ENCODE measurements around the gene PPOX.
A peak's percentile ranks its signal among the peaks of the same experiment; 100 is the strongest.

The PPOX gene

GRCh38 chr1:161195171-161195570 lies 28.9 kb downstream of the PPOX start:
- Histone ChIP-seq H3F3A (ENCODE audit: control insufficient read depth, insufficient read depth) (0 out of 2 replicates have a peak, but pooled peaks cover 3% of the 10 kb centered on the region), H3K4me2 (ENCODE audit: low read length) (peak overlapping the region; percentile 51), H3K36me3 (ENCODE audit: control insufficient read depth, low read length) (no peaks in the 10 kb centered on the region), H3K27me3 (ENCODE audit: control insufficient read depth, low read length) (no peaks in the 10 kb centered on the region), H3K9me3 (ENCODE audit: control insufficient read depth, insufficient read depth, low read length) (no peaks in the 10 kb centered on the region), H3K79me2 (ENCODE audit: control insufficient read depth, low read length) (no peaks in the 10 kb centered on the region), H3K9me2 (replicated peaks; ENCODE audit: control insufficient read depth, low read length) (no peaks in the 10 kb centered on the region), H3K4me3 (ENCODE audit: low read length) (peak overlapping the region; percentile 31), H3K27ac (ENCODE audit: low read depth, low read length) (peak overlapping the region; percentile 34), H3K4me1 (ENCODE audit: control insufficient read depth, low read length) (peaks cover 30% of the 10 kb centered on the region), H4K20me1 (ENCODE audit: control insufficient read depth, insufficient read depth, low read depth, low read length) (no peaks in the 10 kb centered on the region)
- TF ChIP-seq CTCF (IDR thresholded peaks at IDR 0.05; ENCODE audit: low read depth, low read length, poor library complexity, severe bottlenecking), result no peak

GRCh38 chr1:161196111-161196510 lies 29.9 kb downstream of the PPOX start:
- Histone ChIP-seq H3F3A (ENCODE audit: control insufficient read depth, insufficient read depth) (0 out of 2 replicates have a peak, but pooled peaks cover 3% of the 10 kb centered on the region), H3K36me3 (ENCODE audit: control insufficient read depth, low read length) (no peaks in the 10 kb centered on the region), H3K79me2 (ENCODE audit: control insufficient read depth, low read length) (no peaks in the 10 kb centered on the region), H3K27ac (ENCODE audit: low read depth, low read length) (no peak overlapping the region), H3K9me2 (replicated peaks; ENCODE audit: control insufficient read depth, low read length) (no peaks in the 10 kb centered on the region), H3K4me2 (ENCODE audit: low read length) (no peak overlapping the region), H3K4me1 (ENCODE audit: control insufficient read depth, low read length) (peaks cover 39% of the 10 kb centered on the region), H3K27me3 (ENCODE audit: control insufficient read depth, low read length) (no peaks in the 10 kb centered on the region), H3K9me3 (ENCODE audit: control insufficient read depth, insufficient read depth, low read length) (no peaks in the 10 kb centered on the region), H3K4me3 (ENCODE audit: low read length) (no peak overlapping the region), H4K20me1 (ENCODE audit: control insufficient read depth, insufficient read depth, low read depth, low read length) (no peaks in the 10 kb centered on the region)
- TF ChIP-seq CTCF (IDR thresholded peaks at IDR 0.05; ENCODE audit: low read depth, low read length, poor library complexity, severe bottlenecking) (no peak), EZH2phosphoT487 (IDR thresholded peaks at IDR 0.05; ENCODE audit: borderline replicate concordance, low read length) (no peak)

GRCh38 chr1:161196521-161197451 lies 30.6 kb downstream of the PPOX start:
- Histone ChIP-seq H4K20me1 (ENCODE audit: control insufficient read depth, insufficient read depth, low read depth, low read length) (no peaks in the 10 kb centered on the region), H3K4me3 (ENCODE audit: low read length) (no peak overlapping the region), H3K27me3 (ENCODE audit: control insufficient read depth, low read length) (no peaks in the 10 kb centered on the region), H3K4me1 (ENCODE audit: control insufficient read depth, low read length) (peaks cover 46% of the 10 kb centered on the region), H3K36me3 (ENCODE audit: control insufficient read depth, low read length) (no peaks in the 10 kb centered on the region), H3K79me2 (ENCODE audit: control insufficient read depth, low read length) (no peaks in the 10 kb centered on the region), H3K9me2 (replicated peaks; ENCODE audit: control insufficient read depth, low read length) (no peaks in the 10 kb centered on the region), H3F3A (ENCODE audit: control insufficient read depth, insufficient read depth) (0 out of 2 replicates have a peak, but pooled peaks cover 3% of the 10 kb centered on the region), H3K9me3 (ENCODE audit: control insufficient read depth, insufficient read depth, low read length) (no peaks in the 10 kb centered on the region), H3K27ac (ENCODE audit: low read depth, low read length) (no peak overlapping the region), H3K4me2 (ENCODE audit: low read length) (no peak overlapping the region)
- TF ChIP-seq CTCF (IDR thresholded peaks at IDR 0.05; ENCODE audit: low read depth, low read length, poor library complexity, severe bottlenecking) (no peak), EZH2phosphoT487 (IDR thresholded peaks at IDR 0.05; ENCODE audit: borderline replicate concordance, low read length) (no peak)

Data from DOHH2 (cell line).